HUES64 (cell line): ENCODE results near the gene CHST11.

Experiments
- H3K27ac ChIP-seq: 2 replicates; pipeline ENCODE4 v1.7.0; 2013; ENCODE audit warnings: low read depth, low read length, inconsistent platforms
- H3K27me3 ChIP-seq: 2 replicates; pipeline ENCODE4 v1.6.1; 2013; ENCODE audit warnings: mild to moderate bottlenecking, low read length; ENCODE audit not compliant: insufficient read depth
- H3K36me3 ChIP-seq: 2 replicates; pipeline ENCODE4 v1.6.1; 2013; ENCODE audit warnings: mild to moderate bottlenecking, low read length; ENCODE audit not compliant: insufficient read depth
- H3K4me1 ChIP-seq: 2 replicates; pipeline ENCODE4 v1.6.1; 2013; ENCODE audit warnings: mild to moderate bottlenecking, low read length, moderate library complexity; ENCODE audit not compliant: insufficient read depth
- H3K4me3 ChIP-seq: 2 replicates; pipeline ENCODE4 v1.5.1; 2013; ENCODE audit warnings: mild to moderate bottlenecking, low read length, moderate library complexity
- H3K9ac ChIP-seq: 2 replicates; pipeline ENCODE4 v1.6.1; 2013; ENCODE audit warnings: mild to moderate bottlenecking, low read depth, low read length
- H3K9me3 ChIP-seq: 2 replicates; pipeline ENCODE4 v1.6.1; 2013; ENCODE audit warnings: low read depth, low read length; ENCODE audit not compliant: insufficient read depth
- WGBS: fragments of 150-250, 120-280 bp; methylation state at CpG from one replicate; pipeline ENCODE4 v1.1.7; 2013; ENCODE audit warnings: missing lambda C conversion rate; 5-methylcytosine and 5-hydroxymethylcytosine counted together

The CHST11 gene

DNA sequence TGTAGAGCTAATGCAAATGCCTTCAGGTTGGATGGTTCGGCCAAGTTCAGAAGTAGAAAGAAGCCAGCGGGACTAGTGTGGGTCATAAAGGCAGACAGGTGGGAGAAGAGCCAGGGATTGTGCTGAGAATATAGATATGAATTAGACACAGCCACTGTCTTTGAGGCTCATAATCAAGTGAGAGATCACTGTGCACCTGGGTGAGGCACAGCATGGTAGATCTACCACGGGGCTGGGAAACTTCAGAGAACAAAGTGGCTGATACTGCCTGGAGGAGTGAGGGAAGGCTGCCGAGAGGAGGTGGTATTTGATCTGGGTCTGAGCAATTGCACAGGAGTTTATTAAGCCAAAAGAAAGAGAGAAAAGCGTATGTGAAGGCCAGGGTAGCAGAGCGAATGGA, 40.6 kb upstream of the CHST11 start:
- Histone ChIP-seq H3K9ac (no peak overlapping the region), H3K27ac (no peak overlapping the region), H3K27me3 (no peaks in the 10 kb centered on the region), H3K4me1 (peaks cover 31% of the 10 kb centered on the region), H3K36me3 (no peaks in the 10 kb centered on the region), H3K9me3 (no peaks in the 10 kb centered on the region), H3K4me3 (no peak overlapping the region)
- WGBS: 73% methylated on average over 6 of the region's 6 CpGs

DNA sequence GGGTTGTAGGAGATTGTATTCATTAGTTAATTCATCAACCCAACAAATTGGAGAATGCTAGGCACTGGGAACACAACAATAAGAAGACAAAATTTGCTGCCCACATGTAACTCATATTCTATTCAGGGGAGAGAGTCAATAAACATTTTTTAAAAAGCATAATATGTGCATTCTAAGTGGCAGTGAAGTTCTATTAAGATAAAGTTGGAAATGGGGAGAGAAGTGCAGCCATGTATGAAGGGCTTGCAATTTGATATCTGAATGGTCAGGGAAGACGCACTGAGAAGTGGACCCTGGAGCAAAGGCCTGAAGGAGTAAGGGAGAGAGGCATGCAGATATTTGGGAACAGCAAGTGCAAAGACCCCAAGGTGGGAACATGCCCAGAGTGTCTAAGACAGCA, 40.2 kb upstream of the CHST11 start:
- no peak overlapping the region for H3K9ac ChIP-seq
- H3K36me3 ChIP-seq: no peaks in the 10 kb centered on the region
- H3K4me1 ChIP-seq: peaks cover 31% of the 10 kb centered on the region
- H3K9me3 ChIP-seq: no peaks in the 10 kb centered on the region
- H3K27me3 ChIP-seq: no peaks in the 10 kb centered on the region
- no peak overlapping the region for H3K4me3 ChIP-seq
- no peak overlapping the region for H3K27ac ChIP-seq
- 44% methylated on average over 1 of the region's 1 CpG for WGBS

DNA sequence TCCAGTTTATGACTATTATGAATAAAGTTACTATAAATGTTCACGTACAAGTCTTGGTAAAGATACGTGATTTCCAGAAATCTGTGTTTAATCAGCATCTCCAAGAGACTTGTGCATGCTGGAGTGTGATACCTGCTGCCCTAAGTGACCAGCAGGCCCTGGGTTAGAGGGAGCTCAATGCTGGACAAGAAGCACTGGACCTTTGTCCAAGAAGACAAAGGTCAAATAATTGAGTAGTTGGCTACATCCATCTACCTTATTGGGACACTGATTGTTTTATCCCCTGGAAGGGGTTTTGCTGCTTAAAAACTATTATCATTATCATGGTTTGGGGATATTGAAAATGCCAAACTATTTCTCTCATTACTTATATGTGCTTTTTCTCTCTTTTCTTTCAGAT, 37.0 kb upstream of the CHST11 start:
- Histone ChIP-seq H3K36me3 (no peaks in the 10 kb centered on the region), H3K27ac (no peak overlapping the region), H3K9me3 (peaks cover 11% of the 10 kb centered on the region; the same call in 1 of the 2 replicates), H3K9ac (no peak overlapping the region), H3K4me3 (no peak overlapping the region), H3K27me3 (no peaks in the 10 kb centered on the region), H3K4me1 (peaks cover 9% of the 10 kb centered on the region)
- 98% methylated on average over 2 of the region's 2 CpGs for WGBS

DNA sequence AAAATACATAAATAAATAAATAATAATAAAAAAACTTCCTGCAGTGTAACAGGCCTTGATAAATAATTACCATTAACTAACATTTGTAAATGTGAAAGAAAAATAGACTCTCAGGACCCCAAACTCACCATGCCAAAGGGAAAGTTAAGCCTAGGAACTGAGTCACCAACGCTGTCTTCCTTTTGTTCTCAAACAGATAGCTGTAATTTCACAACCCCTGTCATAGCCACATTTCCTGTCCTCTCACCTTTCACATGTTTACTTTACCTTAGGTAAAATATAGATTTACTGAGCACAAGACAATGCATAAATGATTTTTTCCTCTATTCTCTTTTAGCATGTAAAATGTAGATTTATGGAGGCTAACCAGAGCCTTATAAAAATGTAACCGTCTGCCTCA, 35.9 kb upstream of the CHST11 start:
- H3K4me3 ChIP-seq: no peak overlapping the region
- H3K9me3 ChIP-seq: peaks cover 11% of the 10 kb centered on the region; the same call in 1 of the 2 replicates
- no peaks in the 10 kb centered on the region for H3K36me3 ChIP-seq
- H3K27ac ChIP-seq: no peak overlapping the region
- H3K27me3 ChIP-seq: no peaks in the 10 kb centered on the region
- no peaks in the 10 kb centered on the region for H3K4me1 ChIP-seq
- 90% methylated on average over 2 of the region's 2 CpGs for WGBS
- no peak overlapping the region for H3K9ac ChIP-seq

DNA sequence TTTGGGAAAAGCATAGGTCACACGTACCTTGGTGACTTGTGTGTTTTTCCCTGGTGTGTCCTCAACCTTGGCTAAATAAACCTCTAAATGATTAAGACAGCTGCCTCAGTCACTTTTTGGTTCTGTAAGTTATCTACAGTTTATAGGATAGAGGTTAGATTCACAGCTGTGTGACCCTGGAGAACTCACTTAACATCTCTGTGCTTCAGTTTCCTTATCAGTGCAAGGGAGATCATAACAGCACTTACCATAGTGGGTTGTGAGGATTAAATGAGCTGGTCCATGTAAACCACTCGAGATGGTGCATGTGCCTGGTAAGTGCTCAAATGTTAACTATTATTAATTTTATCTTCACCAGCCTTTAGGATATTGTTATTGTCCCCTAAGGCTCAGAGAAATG, 35.4 kb upstream of the CHST11 start:
- Histone ChIP-seq H3K27me3 (no peaks in the 10 kb centered on the region), H3K4me3 (no peak overlapping the region), H3K36me3 (no peaks in the 10 kb centered on the region), H3K9me3 (peaks cover 11% of the 10 kb centered on the region; the same call in 1 of the 2 replicates), H3K9ac (no peak overlapping the region), H3K27ac (no peak overlapping the region), H3K4me1 (no peaks in the 10 kb centered on the region)
- WGBS: 90% methylated on average over 1 of the region's 2 CpGs

DNA sequence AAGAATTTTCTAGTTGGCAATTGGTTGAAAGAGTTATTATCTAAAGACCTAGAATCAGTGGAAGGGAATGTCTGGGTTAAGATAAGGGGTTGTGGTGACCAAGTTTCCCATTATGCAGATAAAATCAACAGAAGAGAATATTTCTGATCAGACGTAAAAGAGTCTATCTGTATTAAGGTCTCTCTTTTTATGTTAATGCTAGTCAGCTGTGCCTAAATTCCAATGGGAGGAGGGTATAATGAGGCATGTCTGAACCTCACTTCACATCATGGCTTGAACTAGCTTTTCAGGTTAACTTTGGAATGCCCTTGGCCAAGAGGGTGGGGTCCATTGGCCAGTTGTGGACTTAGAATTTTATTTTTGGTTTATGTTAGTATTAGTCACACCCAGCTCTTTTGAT, 34.3 kb upstream of the CHST11 start:
- peaks cover 11% of the 10 kb centered on the region; the same call in 1 of the 2 replicates for H3K9me3 ChIP-seq
- no peak overlapping the region for H3K4me3 ChIP-seq
- H3K36me3 ChIP-seq: no peaks in the 10 kb centered on the region
- H3K27me3 ChIP-seq: no peaks in the 10 kb centered on the region
- no peaks in the 10 kb centered on the region for H3K4me1 ChIP-seq
- no peak overlapping the region for H3K27ac ChIP-seq
- WGBS: 96% methylated on average over 1 of the region's 1 CpG
- H3K9ac ChIP-seq: no peak overlapping the region

DNA sequence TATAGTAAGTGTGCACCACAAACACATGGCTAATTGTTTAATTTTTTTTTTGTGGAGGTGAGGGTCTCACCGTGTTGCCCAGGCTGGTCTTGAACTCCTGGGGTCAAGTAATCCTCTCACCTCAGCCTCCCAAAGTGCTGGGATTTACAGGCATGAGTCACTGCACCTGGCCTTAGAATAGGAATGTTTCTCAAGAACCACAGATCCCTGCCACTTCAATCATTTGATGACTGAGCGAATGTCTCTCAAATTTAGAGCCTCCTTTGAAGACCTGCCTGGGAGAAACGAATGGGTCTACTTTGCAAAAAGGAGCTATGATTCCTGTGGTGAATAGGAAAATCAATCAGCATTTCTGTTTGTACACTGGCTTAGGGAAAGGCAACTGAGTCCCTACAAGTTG, 33.5 kb upstream of the CHST11 start:
- H3K9me3 ChIP-seq: peaks cover 11% of the 10 kb centered on the region; the same call in 1 of the 2 replicates
- H3K27me3 ChIP-seq: no peaks in the 10 kb centered on the region
- no peaks in the 10 kb centered on the region for H3K36me3 ChIP-seq
- no peak overlapping the region for H3K9ac ChIP-seq
- no peaks in the 10 kb centered on the region for H3K4me1 ChIP-seq
- no peak overlapping the region for H3K4me3 ChIP-seq
- H3K27ac ChIP-seq: no peak overlapping the region
- 86% methylated on average over 3 of the region's 3 CpGs for WGBS

DNA sequence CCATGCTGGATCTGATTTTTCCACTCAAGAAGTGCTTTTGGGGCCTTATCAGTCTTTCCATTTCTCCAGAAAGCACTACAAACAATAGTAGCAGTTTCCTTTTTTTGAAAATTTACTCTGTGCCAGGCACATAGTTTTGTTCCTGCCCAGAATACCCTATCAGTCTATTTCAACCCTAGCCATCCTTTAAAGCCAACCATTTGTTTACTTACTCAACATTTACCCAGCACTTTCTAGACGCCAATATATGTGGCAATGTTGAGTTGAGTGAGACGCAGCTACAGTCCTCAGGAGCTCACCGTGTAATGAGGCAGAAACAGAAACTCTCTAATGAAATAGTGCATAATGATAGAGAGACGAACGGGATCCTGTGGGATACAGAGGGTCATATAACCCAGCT, 32.9 kb upstream of the CHST11 start:
- 93% methylated on average over 5 of the region's 5 CpGs for WGBS
- H3K36me3 ChIP-seq: no peaks in the 10 kb centered on the region
- peaks cover 11% of the 10 kb centered on the region; the same call in 1 of the 2 replicates for H3K9me3 ChIP-seq
- no peak overlapping the region for H3K27ac ChIP-seq
- H3K9ac ChIP-seq: no peak overlapping the region
- H3K4me1 ChIP-seq: no peaks in the 10 kb centered on the region
- no peaks in the 10 kb centered on the region for H3K27me3 ChIP-seq
- no peak overlapping the region for H3K4me3 ChIP-seq

DNA sequence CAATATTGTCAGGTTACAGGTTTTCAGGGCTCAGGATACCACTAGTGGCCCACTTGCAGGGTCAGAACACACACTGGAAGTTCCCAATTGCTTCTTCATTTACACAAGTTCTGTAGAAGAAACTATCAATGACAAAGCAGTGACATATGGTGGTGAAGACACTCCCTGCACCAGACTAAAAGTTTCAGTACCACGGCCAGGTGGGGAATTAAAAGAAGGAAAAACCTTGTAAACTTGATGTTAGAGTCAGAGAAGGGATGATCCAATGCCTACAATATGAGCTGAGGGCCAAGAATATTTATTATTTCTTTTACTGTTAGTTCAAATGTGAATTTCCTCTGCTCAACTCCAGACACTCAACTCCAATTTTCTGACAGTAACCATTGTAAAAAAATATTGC, 31.8 kb upstream of the CHST11 start:
- Histone ChIP-seq H3K9me3 (peaks cover 11% of the 10 kb centered on the region; the same call in 1 of the 2 replicates), H3K27me3 (no peaks in the 10 kb centered on the region), H3K9ac (no peak overlapping the region), H3K36me3 (no peaks in the 10 kb centered on the region), H3K27ac (no peak overlapping the region), H3K4me3 (no peak overlapping the region), H3K4me1 (no peaks in the 10 kb centered on the region)
- WGBS: 88% methylated on average over 1 of the region's 1 CpG

DNA sequence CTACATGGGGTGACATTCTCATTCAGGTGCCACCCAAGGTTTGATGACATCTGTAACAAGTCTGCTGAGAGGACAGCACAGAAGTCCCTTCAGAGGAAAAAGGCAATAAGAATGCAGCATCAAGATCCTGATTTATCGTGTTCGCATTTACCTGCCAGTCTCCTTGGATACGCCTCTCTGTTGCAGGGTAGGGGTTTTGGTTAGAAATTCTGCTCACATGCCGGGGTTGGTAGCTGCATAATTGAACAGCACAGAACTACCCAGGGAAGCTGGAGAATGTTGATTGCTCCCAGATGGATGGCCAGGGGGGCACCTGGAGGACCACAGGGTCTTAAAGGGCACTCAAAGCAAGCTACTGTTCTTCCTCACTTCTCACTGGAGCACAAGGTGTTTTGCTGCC, 31.1 kb upstream of the CHST11 start:
- no peaks in the 10 kb centered on the region for H3K4me1 ChIP-seq
- H3K9ac ChIP-seq: no peak overlapping the region
- no peak overlapping the region for H3K27ac ChIP-seq
- no peak overlapping the region for H3K4me3 ChIP-seq
- H3K27me3 ChIP-seq: no peaks in the 10 kb centered on the region
- H3K9me3 ChIP-seq: peaks cover 11% of the 10 kb centered on the region; the same call in 1 of the 2 replicates
- 96% methylated on average over 4 of the region's 4 CpGs for WGBS
- no peaks in the 10 kb centered on the region for H3K36me3 ChIP-seq

DNA sequence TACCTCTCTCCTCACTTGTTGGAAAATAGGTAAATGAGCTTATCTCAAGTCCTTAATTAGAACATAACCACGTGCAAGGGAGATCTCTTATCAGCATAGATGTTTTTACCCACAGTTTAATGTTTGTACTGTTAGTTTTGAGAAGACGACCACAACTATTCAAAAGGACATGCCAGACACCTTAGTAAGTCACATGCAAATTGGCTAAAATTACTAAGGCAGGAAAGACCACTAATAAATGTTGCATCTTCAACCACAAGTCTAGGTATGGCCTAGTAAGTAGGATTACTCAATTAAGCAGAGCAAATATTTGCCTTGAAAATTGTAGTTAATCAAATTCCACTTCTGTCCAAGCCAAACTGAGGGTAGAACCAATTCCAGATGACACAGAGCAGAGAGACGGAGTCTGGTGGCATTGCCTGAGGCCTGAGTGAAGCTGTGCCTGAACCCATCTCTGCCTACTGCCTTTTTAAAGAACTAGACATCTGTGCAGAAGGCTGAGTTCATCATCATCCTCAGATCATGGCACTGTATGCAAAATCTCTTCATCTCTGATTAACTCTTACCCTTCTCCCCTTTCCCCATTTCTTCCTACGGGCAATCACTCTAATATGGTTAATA, 29.7 kb upstream of the CHST11 start:
- Histone ChIP-seq H3K9ac (no peak overlapping the region), H3K36me3 (no peaks in the 10 kb centered on the region), H3K27me3 (no peaks in the 10 kb centered on the region), H3K4me3 (no peak overlapping the region), H3K4me1 (no peaks in the 10 kb centered on the region), H3K27ac (no peak overlapping the region), H3K9me3 (peaks cover 7% of the 10 kb centered on the region; the same call in 1 of the 2 replicates)
- 88% methylated on average over 3 of the region's 4 CpGs for WGBS

DNA sequence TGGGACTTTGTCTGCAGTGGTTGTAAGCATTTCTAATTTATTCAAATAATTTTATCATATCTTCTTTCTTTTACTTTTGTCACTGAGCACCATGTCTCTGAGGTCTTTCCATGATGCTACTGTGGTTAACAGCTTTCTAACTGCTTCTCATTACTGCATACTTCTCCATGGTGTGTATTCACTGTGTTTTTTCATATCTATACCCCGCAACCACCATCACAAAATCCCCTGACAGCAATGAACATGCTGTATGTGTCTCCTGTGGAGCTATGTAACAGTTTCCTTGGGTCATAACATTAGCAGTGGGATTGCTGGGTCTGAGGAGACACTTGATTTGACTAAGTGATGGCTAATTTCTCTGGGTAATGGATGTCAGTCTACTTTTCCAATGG, 29.2 kb upstream of the CHST11 start:
- H3K27ac ChIP-seq: no peak overlapping the region
- no peaks in the 10 kb centered on the region for H3K36me3 ChIP-seq
- no peak overlapping the region for H3K9ac ChIP-seq
- WGBS: no CpG with 5 or more reads among the region's 1 CpG
- H3K9me3 ChIP-seq: peaks cover 2% of the 10 kb centered on the region; the same call in 1 of the 2 replicates
- no peaks in the 10 kb centered on the region for H3K4me1 ChIP-seq
- no peak overlapping the region for H3K4me3 ChIP-seq
- H3K27me3 ChIP-seq: no peaks in the 10 kb centered on the region
